B cell (primary cell): ENCODE measurements around the gene NLRP10. TPM values are rescaled to one million over a fixed set of nuclear protein-coding genes. Genes with fewer than 3 reads are reported as not detected.

Source experiments
- ATAC-seq: fragments of 200-7000 bp; cut with Tn5 transposase; one replicate; pipeline ENCODE4 v1.10.0; 2021; ENCODE audit warnings: low read depth, mild to moderate bottlenecking, moderate number of reproducible peaks, moderate library complexity
- CTCF ChIA-PET: fragments of 350-600 bp; sonication (Branson Sonifier 250); formaldehyde crosslinking; loops from one replicate; lab custom pipeline; 2021; ENCODE audit warnings: antibody characterized with exemption, inconsistent platforms; lab: Charles Lee
- POLR2A ChIA-PET: fragments of 350-600 bp; sonication (Branson Sonifier 250); formaldehyde crosslinking; loops from one replicate; lab custom pipeline; 2021; ENCODE audit warnings: antibody characterized with exemption; lab: Charles Lee
- DNase-seq: peaks from one replicate; pipeline ENCODE4 v3.0.0; 2013
- H2AFZ ChIP-seq: 2 replicates; pipeline ENCODE4 v1.6.1; 2012; ENCODE audit warnings: mild to moderate bottlenecking, low read depth, low read length; ENCODE audit not compliant: insufficient read depth, poor library complexity, severe bottlenecking
- H3K27ac ChIP-seq, 2 donors: 1 replicate in 1 of 2; 2 replicates in 1 of 2; pipeline ENCODE4 v1.5.1; 2012 to 2013; ENCODE audit warnings: low read length in 2 of 2, mild to moderate bottlenecking in 2 of 2, moderate library complexity in 1 of 2
- H3K27me3 ChIP-seq, 4 experiments: fragments of 200-600 bp in 1 of 4; sonication (generic) in 1 of 4; replicated peaks in 1 of 4; 1 replicate in 2 of 4; 2 replicates in 2 of 4; pipeline versions ENCODE4 v1.6.1 to v1.7.0; 2013 to 2016; ENCODE audit warnings: low read length in 3 of 4, mild to moderate bottlenecking in 2 of 4, mixed read lengths in 1 of 4, moderate library complexity in 1 of 4; ENCODE audit not compliant: insufficient read depth in 4 of 4, control insufficient read depth in 3 of 4; ENCODE audit errors: control extremely low read depth in 1 of 4
- H3K36me3 ChIP-seq, 2 experiments: replicated peaks in 1 of 2; 1 replicate in 1 of 2; 2 replicates in 1 of 2; pipeline versions ENCODE4 v1.6.1 to v1.7.1; 2013; ENCODE audit warnings: low read length in 1 of 2; ENCODE audit not compliant: insufficient read depth in 2 of 2, control insufficient read depth in 1 of 2; ENCODE audit errors: control extremely low read depth in 1 of 2, extremely low read depth in 1 of 2
- H3K4me1 ChIP-seq, 2 donors: fragments of 200-600 bp in 1 of 2; sonication (generic) in 1 of 2; 1 replicate in 1 of 2; 2 replicates in 1 of 2; pipeline versions ENCODE4 v1.5.1 to v1.6.1; 2013 to 2017; ENCODE audit warnings: low read length in 2 of 2; ENCODE audit not compliant: control insufficient read depth in 2 of 2, insufficient read depth in 2 of 2
- H3K4me2 ChIP-seq: replicated peaks from 2 replicates; pipeline ENCODE3; 2012; ENCODE audit warnings: mild to moderate bottlenecking, low read depth, low read length; ENCODE audit not compliant: poor library complexity, severe bottlenecking
- H3K4me3 ChIP-seq, 5 experiments: fragments of 200-600 bp in 1 of 5; sonication (generic) in 1 of 5; 1 replicate in 3 of 5; 2 replicates in 2 of 5; pipeline versions ENCODE4 v1.5.1 to v1.7.0; 2011 to 2016; ENCODE audit warnings: low read length in 4 of 5, mild to moderate bottlenecking in 4 of 5, low read depth in 2 of 5, control low read depth in 1 of 5, moderate library complexity in 1 of 5; ENCODE audit not compliant: insufficient read depth in 1 of 5; ENCODE audit errors: control extremely low read depth in 1 of 5, extremely low read depth in 1 of 5
- H3K79me2 ChIP-seq: fragments of 200-600 bp; sonication (generic); one replicate; pipeline ENCODE4 v1.6.0; 2016; ENCODE audit warnings: low read length; ENCODE audit not compliant: control insufficient read depth, insufficient read depth
- H3K9ac ChIP-seq: fragments of 200-600 bp; sonication (generic); 2 replicates; pipeline ENCODE4 v1.6.1; 2017; ENCODE audit warnings: mild to moderate bottlenecking, low read length, moderate library complexity
- H3K9me3 ChIP-seq, 3 donors: one replicate each; pipeline versions ENCODE4 v1.6.1 to v1.7.1; 2013; ENCODE audit warnings: low read length in 2 of 3; ENCODE audit not compliant: control insufficient read depth in 2 of 3, insufficient read depth in 1 of 3; ENCODE audit errors: control extremely low read depth in 1 of 3
- H4K20me1 ChIP-seq: 2 replicates; pipeline ENCODE4 v1.6.0; 2012; ENCODE audit warnings: mild to moderate bottlenecking, low read length; ENCODE audit not compliant: insufficient read depth, control insufficient read depth, poor library complexity, severe bottlenecking
- H3K27ac Mint-ChIP-seq: one replicate; pipeline ENCODE4 v1.8.0; 2021; ENCODE audit warnings: mixed read lengths
- H3K27me3 Mint-ChIP-seq: one replicate; pipeline ENCODE4 v1.8.0; 2021; ENCODE audit warnings: mixed read lengths
- H3K4me1 Mint-ChIP-seq: one replicate; pipeline ENCODE4 v1.8.0; 2021; ENCODE audit warnings: mixed read lengths
- H3K4me3 Mint-ChIP-seq: one replicate; pipeline ENCODE4 v1.8.0; 2021; ENCODE audit warnings: mixed read lengths
- H3K9me3 Mint-ChIP-seq: one replicate; pipeline ENCODE4 v1.8.0; 2022; ENCODE audit warnings: mixed read lengths; ENCODE audit not compliant: insufficient read depth
- CTCF ChIP-seq: fragments of 200-600 bp; IDR thresholded peaks from one replicate; pipeline ENCODE4 v1.8.0; 2022; ENCODE audit warnings: antibody characterized with exemption, mild to moderate bottlenecking
- EZH2 ChIP-seq: IDR thresholded peaks from 2 replicates; pipeline ENCODE4 v1.6.1; 2012; ENCODE audit warnings: borderline replicate concordance, low read depth, mild to moderate bottlenecking, moderate library complexity, low read length; ENCODE audit not compliant: insufficient read depth, poor library complexity, severe bottlenecking
- WGBS: methylation state at CpG from one replicate; pipeline ENCODE4 v1.1.5; 2013; ENCODE audit warnings: missing lambda C conversion rate; ENCODE audit not compliant: insufficient coverage; 5-methylcytosine and 5-hydroxymethylcytosine counted together
- intact Hi-C: fragments of 100-400 bp; cut with micrococcal nuclease; formaldehyde crosslinking; loops from one replicate; pipeline ENCODE4 v1.10.0; 2022
- polyA plus RNA-seq: library from polyadenylated mRNA; depleted of rRNA; stranded (reverse); fragments of >200 nt; gene quantifications from 2 replicates; pipeline ENCODE4 v1.2.3, GENCODE V29; 2012
- total RNA-seq, 2 donors: library from RNA; stranded (reverse); fragments of 120-200 nt in 1 of 2; gene quantifications; 1 replicate in 1 of 2; 2 replicates in 1 of 2; pipeline versions ENCODE4 v1.2.3 to v1.2.4, GENCODE V29; 2013 to 2022

The NLRP10 gene
- total and polyA plus RNA-seq, 2 donors (not counting 1 experiment from before 2014, with no cell fraction given): not detected

- POLR2A ChIA-PET: no interaction called here
- DNase-seq (no peak), ATAC-seq (no peak)
- no CpG with 5 or more reads among the region's 1 CpG for WGBS
- Histone ChIP-seq H3K4me3 (no peak overlapping the region), H3K27me3 (peaks cover 0 to 11% (median 1%) of the 10 kb centered on the region in 4 experiments), H3K27ac (no peak overlapping the region), H3K36me3 (no peaks in the 10 kb centered on the region), H3K9me3 (peaks cover 0 to 13% (median 6%) of the 10 kb centered on the region in 3 donors), H3K9ac (no peak overlapping the region), H3K79me2 (no peaks in the 10 kb centered on the region), H2AFZ (no peak overlapping the region), H3K4me1 (no peaks in the 10 kb centered on the region), H4K20me1 (no peaks in the 10 kb centered on the region), H3K4me2 (no peak overlapping the region)
- intact Hi-C loops: no loop called here
- H3K27me3 Mint-ChIP-seq: peaks cover 29% of the 10 kb centered on the region
- no peaks in the 10 kb centered on the region for H3K4me1 Mint-ChIP-seq
- H3K9me3 Mint-ChIP-seq: no peaks in the 10 kb centered on the region
- no peak overlapping the region for H3K27ac Mint-ChIP-seq
- H3K4me3 Mint-ChIP-seq: no peak overlapping the region
- CTCF ChIA-PET: no interaction called here
- TF ChIP-seq EZH2: no peak
- no peak for TF ChIP-seq CTCF
Observed at GRCh38 chr11:7949934-7950333, 15.3 kb downstream of the NLRP10 start.

GRCh38 chr11:7944123-7944522 lies 21.1 kb downstream of the NLRP10 start:
- H3K36me3 ChIP-seq: no peaks in the 10 kb centered on the region
- H3K4me3 Mint-ChIP-seq: no peak overlapping the region
- peaks cover 16% of the 10 kb centered on the region for H3K9me3 Mint-ChIP-seq
- no peaks in the 10 kb centered on the region for H3K4me1 ChIP-seq
- no peak overlapping the region for H3K27ac Mint-ChIP-seq
- H3K4me3 ChIP-seq: no peak overlapping the region
- no peak for TF ChIP-seq CTCF
- no peak for TF ChIP-seq EZH2
- intact Hi-C loops: no loop called here
- WGBS: no CpG with 5 or more reads among the region's 2 CpGs
- peaks cover 30% of the 10 kb centered on the region for H3K27me3 Mint-ChIP-seq
- H3K27ac ChIP-seq: no peak overlapping the region
- H3K4me1 Mint-ChIP-seq: no peaks in the 10 kb centered on the region
- POLR2A ChIA-PET: no interaction called here
- ATAC-seq: no peak
- H3K79me2 ChIP-seq: no peaks in the 10 kb centered on the region
- no peak for DNase-seq
- H3K4me2 ChIP-seq: no peak overlapping the region
- H4K20me1 ChIP-seq: no peaks in the 10 kb centered on the region
- H3K27me3 ChIP-seq: peaks cover 0 to 3% (median under 1%) of the 10 kb centered on the region in 4 experiments
- CTCF ChIA-PET: no interaction called here
- no peak overlapping the region for H2AFZ ChIP-seq
- no peak overlapping the region for H3K9ac ChIP-seq
- H3K9me3 ChIP-seq: peaks cover 1 to 32% (median 18%) of the 10 kb centered on the region in 3 donors
